Kidney (tissue), 14 donors: ENCODE results near the gene ANKRD18B. TPM values are rescaled to one million over a fixed set of nuclear protein-coding genes. Genes with fewer than 3 reads are reported as not detected.
"Not testable (repeated sequence)": the region's sequence is repeated elsewhere in the genome, so short reads cannot be mapped to it uniquely, and the experiment has no call there.

ENCODE experiments used
- DNase-seq, 5 donors: peaks; one replicate each; pipeline ENCODE4 v3.0.0-alpha.2; 2013 to 2020
- FAIRE-seq: peaks from 2 replicates; lab custom pipeline; 2012; peaks lifted over from hg19 to GRCh38; lab: Jason Lieb, UNC
- H3K27ac ChIP-seq, 2 donors: one replicate each; pipeline ENCODE4 v1.7.0; 2013; ENCODE audit warnings: low read depth in 2 of 2, low read length in 2 of 2, inconsistent platforms in 1 of 2
- H3K27me3 ChIP-seq: one replicate; pipeline ENCODE4 v1.7.1; 2013; ENCODE audit warnings: low read length, inconsistent platforms; ENCODE audit not compliant: control insufficient read depth, insufficient read depth
- H3K36me3 ChIP-seq, 3 donors: one replicate each; pipeline versions ENCODE4 v1.7.0 to v1.7.1; 2013; ENCODE audit warnings: low read length in 3 of 3, control low read depth in 1 of 3, inconsistent platforms in 1 of 3; ENCODE audit not compliant: insufficient read depth in 3 of 3, control insufficient read depth in 2 of 3
- H3K4me1 ChIP-seq, 3 donors: one replicate each; pipeline versions ENCODE4 v1.7.0 to v1.7.1; 2013; ENCODE audit warnings: low read length in 3 of 3, inconsistent platforms in 1 of 3, low read depth in 1 of 3; ENCODE audit not compliant: control insufficient read depth in 2 of 3, insufficient read depth in 2 of 3
- H3K4me3 ChIP-seq, 3 donors: one replicate each; pipeline versions ENCODE4 v1.7.0 to v1.8.1; 2013; ENCODE audit warnings: low read length in 3 of 3, control low read depth in 1 of 3, inconsistent platforms in 1 of 3
- H3K9ac ChIP-seq, 3 donors: one replicate each; pipeline versions ENCODE4 v1.7.0 to v1.7.1; 2013; ENCODE audit warnings: low read length in 3 of 3, control low read depth in 1 of 3, inconsistent platforms in 1 of 3
- H3K9me3 ChIP-seq, 3 donors: one replicate each; pipeline versions ENCODE4 v1.7.0 to v1.7.1; 2013; ENCODE audit warnings: low read length in 3 of 3, control low read depth in 1 of 3, inconsistent platforms in 1 of 3; ENCODE audit not compliant: control insufficient read depth in 2 of 3, insufficient read depth in 1 of 3
- intact Hi-C: fragments of 100-400 bp; cut with DNase I; formaldehyde crosslinking; loops from one replicate; pipeline ENCODE4 v1.11.1; 2022
- polyA plus RNA-seq: library from polyadenylated mRNA; stranded (reverse); fragments of 350-450 nt; fragmentation: Illumina TruSeq; extraction: RNeasy Lipid Tissue Mini Kit (QIAGEN cat#74804); gene quantifications from one replicate; pipeline ENCODE4 v1.2.3, GENCODE V29; 2014; ENCODE audit warnings: low read depth, low replicate concordance; ENCODE audit not compliant: insufficient read depth
- total RNA-seq: library from RNA; stranded (reverse); fragmentation: NEBNext Ultra II Directional; extraction: Animal tissue kit (Norgen Biotek cat#: 25700); gene quantifications from one replicate; pipeline ENCODE4 v1.2.1, GENCODE V29; 2021
- TF ChIP-seq, protein P1 (sequence below): IDR thresholded peaks from 3 replicates; pipeline ENCODE4 v1.5.1; 2012; ENCODE audit warnings: mild to moderate bottlenecking, moderate library complexity, borderline replicate concordance; ENCODE audit not compliant: insufficient read depth; ENCODE audit errors: extremely low read depth
- donor health status: control.
- donor health status: control.
- donor health status: control.
- donor health status: control.
- donor health status: control.
- donor health status: DM: yes; HTN: yes; CAD: no.
- donor health status: Normal renal cell carcinoma (clear cell type).

ANKRD18B gene
- total and polyA plus RNA-seq, 2 donors from 2014 or later: 0.72 TPM; not detected in 1

DNA sequence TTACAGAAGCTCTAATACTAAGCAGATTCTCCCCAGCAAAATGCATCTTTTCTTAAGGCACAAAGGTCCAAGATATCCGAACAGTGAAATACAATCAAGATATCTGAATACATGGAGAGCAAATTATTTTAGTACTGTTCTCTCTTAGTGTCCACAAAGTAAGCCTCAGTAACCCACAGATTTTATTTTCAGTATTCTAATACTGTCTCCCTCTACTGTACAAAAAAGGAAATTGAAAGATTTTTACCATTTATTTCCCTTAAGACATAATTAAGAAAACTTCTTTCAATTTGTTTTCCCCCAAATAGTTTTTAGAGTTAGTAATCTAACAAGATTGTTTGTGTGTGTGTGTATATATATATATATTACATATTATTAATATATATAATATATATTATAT lies 25.7 kb upstream of the ANKRD18B start:
- Histone ChIP-seq H3K4me1 (no peaks in the 10 kb centered on the region), H3K9me3 (no peaks in the 10 kb centered on the region), H3K4me3 (no peak overlapping the region), H3K9ac (no peak overlapping the region), H3K27ac (no peak overlapping the region), H3K36me3 (no peaks in the 10 kb centered on the region), H3K27me3 (no peaks in the 10 kb centered on the region)
- intact Hi-C loops: no loop called here
- FAIRE-seq (peak; percentile 98), DNase-seq (peak in 1 of 5 donors; percentile 20)
- TF ChIP-seq, protein P1, sequence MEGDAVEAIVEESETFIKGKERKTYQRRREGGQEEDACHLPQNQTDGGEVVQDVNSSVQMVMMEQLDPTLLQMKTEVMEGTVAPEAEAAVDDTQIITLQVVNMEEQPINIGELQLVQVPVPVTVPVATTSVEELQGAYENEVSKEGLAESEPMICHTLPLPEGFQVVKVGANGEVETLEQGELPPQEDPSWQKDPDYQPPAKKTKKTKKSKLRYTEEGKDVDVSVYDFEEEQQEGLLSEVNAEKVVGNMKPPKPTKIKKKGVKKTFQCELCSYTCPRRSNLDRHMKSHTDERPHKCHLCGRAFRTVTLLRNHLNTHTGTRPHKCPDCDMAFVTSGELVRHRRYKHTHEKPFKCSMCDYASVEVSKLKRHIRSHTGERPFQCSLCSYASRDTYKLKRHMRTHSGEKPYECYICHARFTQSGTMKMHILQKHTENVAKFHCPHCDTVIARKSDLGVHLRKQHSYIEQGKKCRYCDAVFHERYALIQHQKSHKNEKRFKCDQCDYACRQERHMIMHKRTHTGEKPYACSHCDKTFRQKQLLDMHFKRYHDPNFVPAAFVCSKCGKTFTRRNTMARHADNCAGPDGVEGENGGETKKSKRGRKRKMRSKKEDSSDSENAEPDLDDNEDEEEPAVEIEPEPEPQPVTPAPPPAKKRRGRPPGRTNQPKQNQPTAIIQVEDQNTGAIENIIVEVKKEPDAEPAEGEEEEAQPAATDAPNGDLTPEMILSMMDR: no peak

DNA sequence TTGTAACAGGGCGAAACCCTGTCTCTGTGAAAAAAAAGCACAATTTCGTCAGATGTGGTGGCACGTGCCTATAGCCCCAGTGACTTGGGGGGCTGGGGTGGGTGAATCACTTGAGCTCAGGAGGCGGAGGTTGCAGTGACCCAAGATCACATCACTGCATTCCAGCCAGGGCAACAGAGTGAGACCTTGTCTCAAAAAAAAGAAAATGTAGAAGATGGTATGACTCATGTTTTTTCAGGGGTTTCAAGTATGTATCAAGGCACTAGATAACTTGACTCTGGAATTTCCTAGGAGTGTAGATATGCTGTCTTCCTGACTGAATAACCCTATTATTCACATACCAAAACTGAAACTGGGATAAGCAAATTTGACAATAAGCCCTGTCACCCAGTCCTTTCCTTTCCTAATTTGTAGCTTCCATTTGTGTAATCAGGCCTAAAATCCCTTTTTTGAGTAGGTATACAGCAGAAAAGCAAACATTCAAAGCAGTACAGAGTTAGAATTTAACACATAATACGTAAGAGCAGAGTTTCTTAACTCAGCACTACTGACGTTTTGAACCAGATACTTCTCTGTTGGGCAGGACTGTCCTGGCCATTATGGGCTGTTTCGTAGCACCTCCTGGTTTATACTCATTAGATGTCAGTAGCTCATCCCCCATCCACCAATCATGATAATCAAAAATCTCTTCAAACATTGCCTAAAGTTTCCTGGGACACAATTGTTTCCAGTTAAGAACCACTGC lies 17.3 kb upstream of the ANKRD18B start:
- H3K9ac ChIP-seq: no peak overlapping the region
- TF ChIP-seq, protein P1: no peak
- no peak for DNase-seq
- no peaks in the 10 kb centered on the region for H3K36me3 ChIP-seq
- no peaks in the 10 kb centered on the region for H3K9me3 ChIP-seq
- H3K4me1 ChIP-seq: no peaks in the 10 kb centered on the region
- H3K27ac ChIP-seq: peak overlapping the region in 1 of 2 donors; percentile 52
- FAIRE-seq: no peak
- H3K4me3 ChIP-seq: no peak overlapping the region
- intact Hi-C loops: no loop called here
- no peaks in the 10 kb centered on the region for H3K27me3 ChIP-seq

DNA sequence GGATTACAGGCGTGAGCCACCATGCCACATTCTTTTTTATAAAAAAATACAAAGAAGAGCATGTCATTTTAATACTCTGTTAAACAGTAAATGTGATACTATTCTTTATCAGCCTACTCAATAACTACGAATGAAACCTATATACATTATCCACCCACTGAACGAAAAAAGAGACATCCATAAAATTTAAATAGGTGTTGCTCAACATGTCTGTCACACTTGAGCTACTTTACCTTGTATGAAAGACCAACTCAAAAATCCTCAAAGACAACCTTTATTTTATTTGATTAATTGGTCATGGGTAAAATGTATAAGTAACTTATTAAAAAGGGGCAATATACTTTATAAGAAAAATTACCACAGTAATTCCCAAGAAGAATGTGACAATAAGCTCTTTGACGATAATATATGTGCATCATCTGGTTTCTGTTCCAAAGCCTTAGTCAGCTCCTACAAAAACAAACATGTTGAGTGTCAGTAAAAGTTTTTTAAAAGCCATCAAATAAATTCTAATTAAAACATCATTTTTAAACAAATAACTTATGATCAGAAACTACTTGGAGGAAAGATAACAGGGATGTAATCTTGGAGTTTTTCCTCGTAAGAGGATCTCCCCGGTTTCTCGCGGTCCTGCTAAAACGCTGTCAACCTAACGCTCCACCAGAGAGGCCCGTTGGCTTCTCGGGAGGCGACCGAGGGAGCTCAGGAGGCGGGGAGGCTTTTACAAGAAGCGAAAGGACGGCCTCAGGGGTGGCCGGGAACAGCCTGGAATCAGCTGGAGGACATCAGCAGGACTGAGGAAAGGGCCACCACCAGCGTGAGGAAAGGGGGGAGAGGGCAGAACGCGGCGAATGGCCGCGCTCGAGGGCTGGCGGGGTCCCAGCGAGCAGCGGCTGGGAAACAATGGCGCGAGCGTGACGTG lies 13.5 kb upstream of the ANKRD18B start:
- DNase-seq (peak; percentile 77 to 91 (median 86)), FAIRE-seq (peak; percentile 70)
- Histone ChIP-seq H3K27me3 (no peaks in the 10 kb centered on the region), H3K36me3 (no peaks in the 10 kb centered on the region), H3K4me1 (no peaks in the 10 kb centered on the region), H3K4me3 (peak overlapping the region; percentile 71 to 79 (median 77)), H3K27ac (peak overlapping the region; percentile 67 to 81), H3K9ac (peak overlapping the region; percentile 59 to 87 (median 73)), H3K9me3 (peaks cover 0 to 7% (median 0%) of the 10 kb centered on the region in 3 donors)
- TF ChIP-seq, protein P1: no peak
- intact Hi-C loops: no loop called here

DNA sequence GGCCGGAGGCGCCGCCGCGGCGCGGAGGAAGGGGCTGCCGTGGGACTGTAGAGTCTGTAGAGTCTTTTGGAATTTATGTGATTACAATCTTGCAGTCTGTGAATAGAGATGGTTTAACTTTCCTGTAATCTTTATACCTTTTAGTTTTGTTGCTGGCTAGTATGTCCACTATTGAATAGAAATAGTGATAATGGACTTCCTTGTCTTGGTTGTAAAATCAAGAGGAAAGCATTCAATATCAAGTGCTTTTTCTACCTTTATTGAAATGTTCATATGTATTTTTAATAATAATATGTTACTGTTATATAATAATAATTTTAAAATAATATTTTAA lies 12.9 kb upstream of the ANKRD18B start:
- peak overlapping the region; percentile 67 to 81 for H3K27ac ChIP-seq
- H3K9me3 ChIP-seq, DNase-seq, H3K4me1 ChIP-seq, H3K36me3 ChIP-seq, H3K27me3 ChIP-seq, intact Hi-C loops: not testable (repeated sequence)
- H3K4me3 ChIP-seq: peak overlapping the region; percentile 71 to 79 (median 77)
- FAIRE-seq: peak; percentile 13
- H3K9ac ChIP-seq: peak overlapping the region in 2 of 3 donors; percentile 59 to 73

DNA sequence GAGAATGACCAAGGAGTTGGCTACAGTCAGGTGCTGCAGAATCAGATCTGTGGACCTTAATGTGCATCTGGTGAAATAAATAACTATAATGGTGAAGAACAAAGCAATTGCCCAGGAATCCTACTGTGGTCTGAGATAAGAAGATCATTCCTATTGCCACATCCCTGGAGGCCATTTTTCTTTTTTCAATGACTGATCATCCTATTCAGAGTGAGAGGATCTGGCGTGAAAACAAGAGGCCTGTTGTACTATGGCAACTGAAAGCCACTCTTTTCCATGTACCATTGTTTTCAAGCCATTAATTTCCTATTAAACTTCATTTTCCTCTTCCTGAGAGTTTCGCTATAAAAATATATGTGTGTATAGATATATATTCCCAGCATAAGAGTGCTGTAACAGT lies 11.5 kb upstream of the ANKRD18B start:
- H3K27ac ChIP-seq, H3K9ac ChIP-seq, FAIRE-seq, H3K36me3 ChIP-seq, H3K4me1 ChIP-seq, H3K9me3 ChIP-seq, intact Hi-C loops, H3K27me3 ChIP-seq, H3K4me3 ChIP-seq, DNase-seq: not testable (repeated sequence)
